Gastroesophageal sphincter (tissue), 3 donors: Measurements from ENCODE around the gene SORCS3.

Experiments
- EP300 ChIP-seq: sonication (generic); formaldehyde crosslinking; IDR thresholded peaks from one replicate; pipeline ENCODE4 v1.6.1; 2017; ENCODE audit warnings: antibody characterized with exemption, mild to moderate bottlenecking
- POLR2A ChIP-seq, 2 donors: fragments of 450-650 bp; IDR thresholded peaks; one replicate each; pipeline ENCODE4 v1.6.1; 2017; ENCODE audit warnings: antibody characterized with exemption in 2 of 2, mild to moderate bottlenecking in 2 of 2, moderate library complexity in 1 of 2
- POLR2AphosphoS5 ChIP-seq: sonication (generic); formaldehyde crosslinking; IDR thresholded peaks from one replicate; pipeline ENCODE4 v1.6.1; 2017; ENCODE audit warnings: antibody characterized with exemption
- TF ChIP-seq, protein P1 (sequence below), 4 experiments: fragments of 200-600 bp in 2 of 4; fragments of 450-650 bp in 2 of 4; sonication (generic) in 1 of 4; IDR thresholded peaks; one replicate each; pipeline ENCODE4 v1.5.1; 2017 to 2019; ENCODE audit warnings: antibody characterized with exemption in 4 of 4, mild to moderate bottlenecking in 2 of 4, moderate library complexity in 2 of 4

GRCh38 chr10:104706886-104707285 is 65.8 kb downstream of the SORCS3 start:
- TF ChIP-seq, protein P1, sequence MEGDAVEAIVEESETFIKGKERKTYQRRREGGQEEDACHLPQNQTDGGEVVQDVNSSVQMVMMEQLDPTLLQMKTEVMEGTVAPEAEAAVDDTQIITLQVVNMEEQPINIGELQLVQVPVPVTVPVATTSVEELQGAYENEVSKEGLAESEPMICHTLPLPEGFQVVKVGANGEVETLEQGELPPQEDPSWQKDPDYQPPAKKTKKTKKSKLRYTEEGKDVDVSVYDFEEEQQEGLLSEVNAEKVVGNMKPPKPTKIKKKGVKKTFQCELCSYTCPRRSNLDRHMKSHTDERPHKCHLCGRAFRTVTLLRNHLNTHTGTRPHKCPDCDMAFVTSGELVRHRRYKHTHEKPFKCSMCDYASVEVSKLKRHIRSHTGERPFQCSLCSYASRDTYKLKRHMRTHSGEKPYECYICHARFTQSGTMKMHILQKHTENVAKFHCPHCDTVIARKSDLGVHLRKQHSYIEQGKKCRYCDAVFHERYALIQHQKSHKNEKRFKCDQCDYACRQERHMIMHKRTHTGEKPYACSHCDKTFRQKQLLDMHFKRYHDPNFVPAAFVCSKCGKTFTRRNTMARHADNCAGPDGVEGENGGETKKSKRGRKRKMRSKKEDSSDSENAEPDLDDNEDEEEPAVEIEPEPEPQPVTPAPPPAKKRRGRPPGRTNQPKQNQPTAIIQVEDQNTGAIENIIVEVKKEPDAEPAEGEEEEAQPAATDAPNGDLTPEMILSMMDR (IDR thresholded peaks at IDR 0.05): no peak
- TF ChIP-seq EP300 (no peak), POLR2AphosphoS5 (no peak), POLR2A (IDR thresholded peaks at IDR 0.05) (no peak)
